Measurements from ENCODE around the gene HLA-F.
A peak's percentile ranks its signal among the peaks of the same experiment; 100 is the strongest.

Gene HLA-F

DNA sequence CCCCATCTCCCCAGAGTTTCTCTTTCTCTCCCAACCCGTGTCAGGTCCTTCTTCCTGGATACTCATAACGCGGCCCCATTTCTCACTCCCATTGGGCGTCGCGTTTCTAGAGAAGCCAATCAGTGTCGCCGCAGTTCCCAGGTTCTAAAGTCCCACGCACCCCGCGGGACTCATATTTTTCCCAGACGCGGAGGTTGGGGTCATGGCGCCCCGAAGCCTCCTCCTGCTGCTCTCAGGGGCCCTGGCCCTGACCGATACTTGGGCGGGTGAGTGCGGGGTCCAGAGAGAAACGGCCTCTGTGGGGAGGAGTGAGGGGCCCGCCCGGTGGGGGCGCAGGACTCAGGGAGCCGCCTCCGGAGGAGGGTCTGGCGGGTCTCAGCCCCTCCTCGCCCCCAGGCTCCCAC is at the start of gene HLA-F:
TSS of gene HLA-F (plus strand) at position 173 of the 404 bp plus-strand sequence. CDS start at position 203, 30 bp downstream.
- peak in 1 of 2 experiments; percentile 30 for DNase-seq

DNA sequence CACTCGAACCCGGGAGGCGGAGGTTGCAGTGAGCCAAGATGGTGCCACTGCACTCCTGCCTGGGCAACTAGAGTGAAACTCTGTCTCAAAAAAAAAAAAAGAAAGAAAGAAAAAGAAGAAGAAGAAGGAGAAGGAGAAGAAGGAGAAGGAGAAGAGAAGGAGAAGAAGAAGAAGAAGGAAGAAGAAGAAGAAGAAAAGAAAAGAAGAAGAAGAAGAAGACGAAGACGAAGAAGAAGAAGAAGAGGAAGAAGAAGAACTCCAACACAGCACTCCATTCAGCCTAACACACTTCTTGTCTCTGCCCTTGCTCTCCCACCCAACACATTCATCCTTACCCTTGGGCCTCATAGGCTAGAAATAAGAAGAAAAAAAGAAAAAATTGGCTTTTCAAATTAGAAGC is 49.2 kb upstream of the HLA-F start:
- DNase-seq = no peak

DNA sequence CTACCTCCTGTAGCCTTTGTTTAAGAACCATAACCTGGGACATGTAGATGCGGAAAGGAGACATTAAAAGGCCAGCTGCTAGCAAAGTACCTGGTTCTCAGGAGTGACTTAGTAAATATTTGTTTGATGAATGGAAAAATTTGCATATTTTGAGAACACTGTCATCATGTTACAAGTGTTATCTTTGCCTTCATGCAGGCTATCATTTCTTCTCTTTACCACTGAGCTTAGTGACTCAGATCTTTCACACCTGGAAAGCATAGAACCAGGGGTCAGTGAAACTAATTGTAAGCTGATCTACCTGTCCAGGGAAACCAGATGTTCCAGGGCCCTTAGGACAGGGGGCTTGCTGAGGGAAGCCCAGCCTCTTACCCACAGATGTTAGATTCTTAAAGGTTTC is 47.7 kb upstream of the HLA-F start:
- no peak for DNase-seq

- no peak for DNase-seq
Observed at GRCh38 chr6:29676981-29677601, 46.1 kb upstream of the HLA-F start.

DNA sequence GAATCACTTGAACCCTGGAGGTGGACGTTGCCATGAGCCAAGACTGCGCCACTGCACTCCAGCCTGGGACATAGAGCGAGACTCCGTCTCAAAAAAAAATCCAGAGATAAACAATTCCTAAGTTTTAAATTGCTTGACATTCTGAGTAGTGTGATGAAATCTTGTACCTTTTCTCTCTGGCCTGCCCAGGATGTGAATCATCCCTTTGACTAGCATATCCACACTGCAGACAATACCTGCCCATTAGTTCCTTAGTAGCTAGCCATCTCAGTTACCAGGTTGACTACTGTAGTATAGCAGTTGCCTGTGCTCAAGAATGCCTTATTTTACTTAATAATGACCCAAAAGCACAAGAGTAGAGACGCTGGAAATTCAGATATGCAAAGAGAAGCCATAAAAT is 45.1 kb upstream of the HLA-F start:
- DNase-seq = no peak

DNA sequence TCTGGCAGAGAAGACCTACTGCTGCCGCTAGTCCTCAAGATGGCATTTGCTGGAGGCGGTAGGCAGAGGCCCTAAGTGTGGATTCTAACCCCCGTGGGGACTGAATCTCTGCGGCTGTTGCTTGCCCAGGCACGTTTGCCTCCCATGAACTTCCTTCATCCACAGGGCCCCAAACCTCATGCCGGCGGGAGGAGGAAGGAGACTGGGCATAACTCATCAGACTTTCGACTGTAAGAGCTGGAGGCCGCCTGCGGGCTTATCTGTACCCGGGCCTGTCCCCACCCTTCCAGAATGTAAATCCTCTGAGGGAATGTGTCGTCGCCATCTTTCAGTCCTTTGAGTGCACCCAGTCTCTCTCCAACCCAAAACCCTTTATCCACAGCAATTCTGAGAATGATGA is 43.3 kb upstream of the HLA-F start:
- no peak for DNase-seq

DNA sequence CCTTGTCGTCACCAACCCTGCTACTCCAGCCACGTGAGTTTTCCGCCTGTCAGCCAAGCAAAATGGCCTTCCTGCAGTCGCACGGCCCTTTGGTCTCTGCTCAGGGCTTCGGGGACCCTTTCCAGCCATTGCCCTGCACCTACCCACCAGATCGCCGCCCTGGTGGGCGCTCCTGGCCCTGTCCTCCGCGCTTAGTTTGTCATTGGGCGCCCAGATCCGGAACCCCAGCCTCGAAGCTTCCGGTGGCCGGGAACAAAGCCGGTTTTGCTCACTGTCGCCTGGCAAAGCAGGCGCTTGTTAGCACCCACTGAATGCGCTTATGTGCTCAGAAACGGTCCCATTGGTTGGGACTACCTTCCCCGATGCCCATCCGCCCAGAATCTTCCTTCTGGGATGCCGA is 42.8 kb upstream of the HLA-F start:
- no peak for DNase-seq

GRCh38 chr6:29680904-29681303 is 42.3 kb upstream of the HLA-F start, which contains the start of gene ZFP57:
ZFP57 (minus strand) TSS chr6:29681152; CDS start chr6:29677003, 4,149 bp downstream.
- DNase-seq = no peak

- no peak for DNase-seq
Observed at GRCh38 chr6:29681811-29682210, 41.4 kb upstream of the HLA-F start.

DNA sequence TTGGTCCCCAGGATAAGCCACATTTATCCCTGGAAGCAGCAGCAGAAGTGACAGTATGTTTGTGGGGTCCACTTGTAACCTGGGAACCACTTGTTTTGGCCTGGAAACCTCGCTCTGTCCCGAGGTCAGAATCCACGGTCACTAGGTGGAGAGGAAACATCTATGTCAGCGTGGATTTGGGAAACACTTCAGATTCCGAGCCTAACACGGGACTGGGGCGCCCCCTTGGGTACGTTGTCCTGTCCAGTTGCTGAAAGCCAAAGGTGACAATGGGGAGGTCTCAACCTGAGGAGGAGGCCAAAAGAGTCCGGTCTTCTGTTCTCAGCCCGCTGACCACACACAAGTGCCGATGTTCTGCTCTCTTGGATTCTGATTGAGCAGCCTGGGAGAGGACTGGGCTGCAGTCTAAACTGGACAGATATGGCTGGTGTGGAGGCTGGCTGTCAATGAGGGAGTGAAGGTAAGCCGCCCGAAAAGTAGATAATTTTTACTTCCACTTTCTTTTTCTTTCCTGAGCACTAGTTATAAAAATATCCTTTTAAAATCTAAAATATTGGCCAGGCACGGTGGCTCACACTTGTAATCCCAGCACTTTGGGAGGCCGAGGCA is 37.4 kb upstream of the HLA-F start:
- no peak for DNase-seq

GRCh38 chr6:29694637-29695036 is 28.6 kb upstream of the HLA-F start:
- DNase-seq = no peak

- DNase-seq = no peak
Observed at GRCh38 chr6:29696147-29697125, 26.8 kb upstream of the HLA-F start.

DNA sequence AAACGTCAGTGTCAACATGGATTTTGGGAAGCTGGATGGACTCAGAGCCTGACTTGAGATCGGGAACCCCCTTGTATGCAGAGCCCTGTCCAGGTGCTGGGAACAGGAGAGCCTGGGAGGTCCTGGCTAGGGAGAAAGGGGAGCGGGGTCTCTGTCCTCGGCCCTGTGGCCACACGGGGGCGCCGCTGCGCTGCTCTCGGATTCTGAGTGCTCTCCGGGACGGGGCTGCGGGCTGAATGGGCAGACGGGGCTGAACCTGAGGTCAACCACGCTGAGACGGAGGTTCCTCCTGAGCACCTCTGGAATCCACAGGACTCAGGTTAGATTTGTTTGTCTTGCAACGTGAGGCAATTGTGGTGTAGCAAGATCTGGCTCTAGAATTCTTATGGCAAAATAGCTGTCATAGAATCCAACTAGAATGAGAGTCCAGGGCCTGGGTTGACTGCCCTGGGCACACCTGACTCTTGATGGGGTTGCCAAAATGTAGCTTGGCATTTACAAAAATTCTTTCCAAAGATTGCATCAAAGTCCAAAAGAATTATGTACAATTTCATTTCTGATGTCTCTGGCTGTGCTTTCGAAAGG is 20.6 kb upstream of the HLA-F start:
- no peak for DNase-seq

- DNase-seq = peak in 1 of 2 experiments; percentile 23
Observed at GRCh38 chr6:29705389-29706231, 17.6 kb upstream of the HLA-F start.

DNA sequence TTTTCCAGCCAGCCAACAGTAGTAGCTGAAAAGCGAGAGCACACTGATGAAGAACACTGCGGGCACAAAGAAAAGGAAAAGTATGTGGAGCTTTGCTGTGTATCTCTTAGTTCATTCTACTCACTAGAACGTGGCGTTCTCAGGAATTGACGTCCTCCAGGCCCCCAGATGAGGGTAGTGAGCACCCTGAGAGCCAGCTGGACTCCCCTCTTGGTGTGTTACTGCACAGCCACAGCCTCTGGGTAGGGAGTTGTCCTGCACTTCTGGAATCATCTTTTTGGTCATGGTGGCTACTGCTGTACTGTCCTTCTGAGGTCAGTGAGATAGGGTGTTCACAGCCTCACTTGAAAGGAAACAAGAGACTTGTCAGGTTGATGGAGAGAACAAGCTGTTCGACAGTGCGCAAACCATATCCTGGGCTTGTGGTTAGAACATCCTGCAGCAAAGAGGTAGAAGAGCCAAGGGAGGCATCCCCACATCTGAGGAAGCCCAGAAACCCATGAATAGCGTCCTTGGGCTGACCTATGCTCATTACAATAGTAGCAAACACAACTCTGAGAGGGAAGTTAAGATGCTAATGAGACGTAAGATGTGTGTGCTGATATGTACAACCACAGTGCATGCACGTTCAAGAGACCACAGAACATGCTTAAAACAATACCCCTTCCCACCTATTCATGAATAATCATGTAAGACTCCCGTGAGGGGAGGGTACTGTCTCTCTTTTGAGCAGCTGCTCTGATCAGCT is 14.6 kb upstream of the HLA-F start:
- DNase-seq = no peak

DNA sequence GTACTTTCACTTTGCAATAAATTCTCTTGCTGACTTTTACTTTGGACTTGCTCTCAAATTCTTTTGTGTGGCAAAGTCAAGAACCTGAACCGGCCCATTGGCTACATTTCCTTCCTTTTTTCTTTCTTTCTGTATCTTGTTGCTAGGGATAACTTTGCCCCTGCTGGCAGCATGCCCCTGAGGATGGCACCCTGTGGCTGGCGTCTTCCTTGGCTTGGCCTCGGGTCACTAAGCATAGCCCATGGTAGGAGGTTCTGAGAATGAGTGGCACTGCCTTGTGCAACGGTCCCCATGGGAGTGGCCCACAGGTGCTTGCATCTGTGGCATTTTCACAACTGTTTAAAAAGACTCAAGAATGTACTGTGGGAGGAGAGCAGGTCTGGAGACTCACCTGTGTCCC is 14.0 kb upstream of the HLA-F start:
- DNase-seq = no peak

- no peak for DNase-seq
Observed at GRCh38 chr6:29710281-29710941, 12.8 kb upstream of the HLA-F start.

GRCh38 chr6:29720863-29721262 is 2.4 kb upstream of the HLA-F start:
- no peak for DNase-seq

GRCh38 chr6:29723666-29724588 is 693 bp downstream of the HLA-F start:
- no peak for DNase-seq
